ENCODE results near the gene CCSER2. TPM values are rescaled to one million over a fixed set of nuclear protein-coding genes. Genes with fewer than 3 reads are reported as not detected.

Gene CCSER2
- total RNA-seq, 2 donors from 2014 or later, result 29.8 to 38.8 TPM

DNA sequence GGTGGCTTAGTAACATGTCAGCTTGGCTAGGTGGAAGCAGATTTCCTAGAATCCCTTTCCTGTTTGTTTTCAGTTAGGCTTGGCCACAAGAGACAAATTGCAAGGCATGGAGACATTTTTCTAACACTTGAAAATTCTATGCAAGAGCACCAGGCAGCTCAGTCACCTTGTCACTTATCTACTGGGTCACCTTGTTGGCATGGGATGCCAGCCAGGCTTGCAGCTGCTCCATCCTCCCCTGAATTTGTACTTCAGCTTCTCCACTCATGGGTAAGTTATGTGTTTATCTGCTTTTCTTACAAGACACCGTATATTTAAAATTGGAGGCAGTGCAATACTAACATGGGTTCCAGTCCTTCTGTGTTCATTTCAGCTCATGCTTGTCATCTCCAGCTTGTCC is 40.2 kb upstream of the CCSER2 start:
- no peak overlapping the region for H3K4me3 ChIP-seq (ENCODE audit: low read length)
- 93% methylated on average over 1 of the region's 1 CpG; no CpG with 5 or more reads in 1 of the 2 experiments for WGBS, 2 experiments (ENCODE audit: insufficient coverage in 1 of 2, insufficient read length in 1 of 2)
- Mint-ChIP-seq H3K4me3 (no peak overlapping the region), H3K36me3 (ENCODE audit: low read depth) (no peaks in the 10 kb centered on the region), H3K4me1 (peaks cover 1% of the 10 kb centered on the region), H3K27me3 (ENCODE audit: insufficient read depth) (no peaks in the 10 kb centered on the region), H3K27ac (no peak overlapping the region), H3K9me3 (peaks cover 4% of the 10 kb centered on the region)
- no peak overlapping the region for H3K27ac ChIP-seq (ENCODE audit: low read depth, low read length)
- no peaks in the 10 kb centered on the region for H3K27me3 ChIP-seq (ENCODE audit: control insufficient read depth, insufficient read depth, low read length, poor library complexity, severe bottlenecking)
- H3K9ac ChIP-seq (ENCODE audit: extremely low read depth, low read length, poor library complexity, severe bottlenecking), result no peak overlapping the region
- no peaks in the 10 kb centered on the region for H3K9me3 ChIP-seq (ENCODE audit: control insufficient read depth, low read length)
- TF ChIP-seq, protein P1, sequence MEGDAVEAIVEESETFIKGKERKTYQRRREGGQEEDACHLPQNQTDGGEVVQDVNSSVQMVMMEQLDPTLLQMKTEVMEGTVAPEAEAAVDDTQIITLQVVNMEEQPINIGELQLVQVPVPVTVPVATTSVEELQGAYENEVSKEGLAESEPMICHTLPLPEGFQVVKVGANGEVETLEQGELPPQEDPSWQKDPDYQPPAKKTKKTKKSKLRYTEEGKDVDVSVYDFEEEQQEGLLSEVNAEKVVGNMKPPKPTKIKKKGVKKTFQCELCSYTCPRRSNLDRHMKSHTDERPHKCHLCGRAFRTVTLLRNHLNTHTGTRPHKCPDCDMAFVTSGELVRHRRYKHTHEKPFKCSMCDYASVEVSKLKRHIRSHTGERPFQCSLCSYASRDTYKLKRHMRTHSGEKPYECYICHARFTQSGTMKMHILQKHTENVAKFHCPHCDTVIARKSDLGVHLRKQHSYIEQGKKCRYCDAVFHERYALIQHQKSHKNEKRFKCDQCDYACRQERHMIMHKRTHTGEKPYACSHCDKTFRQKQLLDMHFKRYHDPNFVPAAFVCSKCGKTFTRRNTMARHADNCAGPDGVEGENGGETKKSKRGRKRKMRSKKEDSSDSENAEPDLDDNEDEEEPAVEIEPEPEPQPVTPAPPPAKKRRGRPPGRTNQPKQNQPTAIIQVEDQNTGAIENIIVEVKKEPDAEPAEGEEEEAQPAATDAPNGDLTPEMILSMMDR (conservative IDR thresholded peaks at IDR 0.05), result no peak
- no peak for DNase-seq
- no peaks in the 10 kb centered on the region for H3K36me3 ChIP-seq (ENCODE audit: control insufficient read depth, insufficient read depth, low read length)
- no peaks in the 10 kb centered on the region for H3K4me1 ChIP-seq (ENCODE audit: control insufficient read depth, insufficient read depth, low read length)

DNA sequence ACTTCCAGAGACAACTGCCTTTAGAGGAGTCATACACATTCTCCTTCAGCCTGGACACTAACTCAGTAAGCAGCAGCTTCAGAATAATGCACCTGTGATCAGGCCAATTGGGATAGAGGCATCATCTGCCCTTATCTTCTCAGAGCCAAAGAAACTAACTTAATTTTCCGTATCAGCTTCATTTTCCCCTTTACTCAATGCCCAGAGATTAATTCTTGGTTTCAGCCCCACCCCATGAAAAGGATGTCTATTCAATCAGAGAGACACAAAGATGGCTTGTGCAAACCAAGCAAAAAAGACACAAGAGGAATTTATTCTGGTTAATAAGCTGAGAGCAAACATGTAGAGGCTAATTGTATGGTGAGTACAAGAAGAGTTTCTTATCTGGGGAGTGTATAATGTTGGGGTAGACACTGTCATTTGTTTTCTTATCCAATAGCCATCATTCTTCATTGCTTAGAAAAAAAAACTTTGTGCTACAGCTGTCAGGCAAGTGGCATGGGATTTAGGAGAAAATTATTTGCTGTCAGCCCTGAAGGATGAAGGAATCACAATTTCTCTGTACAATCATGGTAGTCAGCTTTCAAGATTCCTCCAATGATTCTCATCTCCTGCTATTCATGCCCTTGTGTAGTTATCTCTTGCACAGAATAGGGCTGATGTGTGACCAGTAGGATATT is 38.7 kb upstream of the CCSER2 start:
- Histone ChIP-seq H3K4me1 (ENCODE audit: control insufficient read depth, insufficient read depth, low read length) (no peaks in the 10 kb centered on the region), H3K9ac (ENCODE audit: extremely low read depth, low read length, poor library complexity, severe bottlenecking) (no peak overlapping the region), H3K9me3 (ENCODE audit: control insufficient read depth, low read length) (no peaks in the 10 kb centered on the region), H3K4me3 (ENCODE audit: low read length) (no peak overlapping the region), H3K36me3 (ENCODE audit: control insufficient read depth, insufficient read depth, low read length) (no peaks in the 10 kb centered on the region), H3K27me3 (ENCODE audit: control insufficient read depth, insufficient read depth, low read length, poor library complexity, severe bottlenecking) (no peaks in the 10 kb centered on the region), H3K27ac (ENCODE audit: low read depth, low read length) (no peak overlapping the region)
- Mint-ChIP-seq H3K27me3 (ENCODE audit: insufficient read depth) (no peaks in the 10 kb centered on the region), H3K9me3 (no peaks in the 10 kb centered on the region), H3K36me3 (ENCODE audit: low read depth) (no peaks in the 10 kb centered on the region), H3K4me1 (peaks cover 16% of the 10 kb centered on the region), H3K27ac (no peak overlapping the region), H3K4me3 (no peak overlapping the region)
- WGBS, 2 experiments (ENCODE audit: insufficient coverage in 1 of 2, insufficient read length in 1 of 2), result 90 to 91% methylated on average over 1 of the region's 1 CpG
- no peak for DNase-seq
- TF ChIP-seq, protein P1 (conservative IDR thresholded peaks at IDR 0.05), result no peak

DNA sequence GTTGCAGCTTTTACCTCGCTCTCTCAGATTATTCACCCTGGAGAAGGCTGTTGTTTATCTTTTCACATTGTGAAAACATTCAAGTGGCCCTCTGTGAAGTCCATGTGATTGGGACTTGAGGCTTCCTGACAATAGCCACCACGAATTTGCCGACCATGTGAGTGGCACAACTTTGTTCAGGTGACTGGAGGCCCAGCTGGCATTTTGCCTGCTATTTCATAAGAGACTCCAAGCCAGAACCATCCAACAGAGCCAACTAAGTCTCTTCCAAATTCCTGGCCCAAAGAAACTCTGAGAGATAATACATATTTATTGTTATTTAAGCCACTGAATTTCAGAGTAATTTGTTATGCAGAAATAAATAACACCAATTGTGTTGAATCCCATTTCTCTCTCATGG is 38.2 kb upstream of the CCSER2 start:
- Histone ChIP-seq H3K27me3 (ENCODE audit: control insufficient read depth, insufficient read depth, low read length, poor library complexity, severe bottlenecking) (no peaks in the 10 kb centered on the region), H3K4me1 (ENCODE audit: control insufficient read depth, insufficient read depth, low read length) (no peaks in the 10 kb centered on the region), H3K4me3 (ENCODE audit: low read length) (no peak overlapping the region), H3K9ac (ENCODE audit: extremely low read depth, low read length, poor library complexity, severe bottlenecking) (no peak overlapping the region), H3K36me3 (ENCODE audit: control insufficient read depth, insufficient read depth, low read length) (no peaks in the 10 kb centered on the region), H3K9me3 (ENCODE audit: control insufficient read depth, low read length) (no peaks in the 10 kb centered on the region), H3K27ac (ENCODE audit: low read depth, low read length) (no peak overlapping the region)
- DNase-seq, result no peak
- H3K27ac Mint-ChIP-seq, result no peak overlapping the region
- no peaks in the 10 kb centered on the region for H3K36me3 Mint-ChIP-seq (ENCODE audit: low read depth)
- H3K27me3 Mint-ChIP-seq (ENCODE audit: insufficient read depth), result no peaks in the 10 kb centered on the region
- peaks cover 18% of the 10 kb centered on the region for H3K4me1 Mint-ChIP-seq
- H3K9me3 Mint-ChIP-seq, result no peaks in the 10 kb centered on the region
- 87 to 90% methylated on average over 2 to 3 of the region's 3 CpGs for WGBS, 2 experiments (ENCODE audit: insufficient coverage in 1 of 2, insufficient read length in 1 of 2)
- TF ChIP-seq, protein P1 (conservative IDR thresholded peaks at IDR 0.05), result no peak
- H3K4me3 Mint-ChIP-seq, result no peak overlapping the region
